SK-N-MC (cell line): Measurements from ENCODE around the gene TDRD12.

ENCODE experiments used
- EZH2 ChIP-seq: fragments of 200-600 bp; sonication (generic); IDR thresholded peaks from one replicate; pipeline ENCODE4 v1.6.1; 2017; ENCODE audit warnings: antibody characterized with exemption
- POLR2AphosphoS5 ChIP-seq: IDR thresholded peaks from 2 replicates; pipeline ENCODE4 v1.6.1; 2012; ENCODE audit warnings: mild to moderate bottlenecking, low read depth, low read length, borderline replicate concordance

GRCh38 chr19:32686847-32687475 lies 32.6 kb upstream of the TDRD12 start:
- TF ChIP-seq POLR2AphosphoS5 (no peak), EZH2 (no peak)
